Upper lobe of right lung (tissue), 1 donor: ENCODE results near the gene TRIM49. TPM values are rescaled to one million over a fixed set of nuclear protein-coding genes. Genes with fewer than 3 reads are reported as not detected.
"Not testable (repeated sequence)": the region's sequence is repeated elsewhere in the genome, so short reads cannot be mapped to it uniquely, and the experiment has no call there.

ENCODE experiments used
- ATAC-seq: fragments of 200-7000 bp; cut with Tn5 transposase; one replicate; pipeline ENCODE4 v1.9.1; 2020; ENCODE audit warnings: mild to moderate bottlenecking, moderate library complexity
- DNase-seq: peaks from one replicate; pipeline ENCODE4 v3.0.0-alpha.2; 2020
- H3K27ac ChIP-seq: fragments of 200-600 bp; one replicate; pipeline ENCODE4 v1.8.0; 2022
- H3K27me3 ChIP-seq: fragments of 200-600 bp; one replicate; pipeline ENCODE4 v1.8.0; 2022; ENCODE audit warnings: mild to moderate bottlenecking
- H3K36me3 ChIP-seq: fragments of 200-600 bp; one replicate; pipeline ENCODE4 v1.8.0; 2022
- H3K4me1 ChIP-seq: fragments of 200-600 bp; one replicate; pipeline ENCODE4 v1.8.0; 2022
- H3K4me3 ChIP-seq: fragments of 200-600 bp; one replicate; pipeline ENCODE4 v1.8.0; 2022; ENCODE audit warnings: mild to moderate bottlenecking
- H3K9me3 ChIP-seq: fragments of 200-600 bp; one replicate; pipeline ENCODE4 v1.8.0; 2022
- intact Hi-C: fragments of 100-400 bp; cut with DNase I; formaldehyde crosslinking; loops from one replicate; pipeline ENCODE4 v1.11.0; 2022
- long read RNA-seq: library from polyadenylated mRNA; unstranded; transcript quantifications from one replicate; pipeline ENCODE4 v2.0.0, GENCODE V29; 2021
- total RNA-seq: library from RNA; stranded (reverse); fragmentation: NEBNext Ultra II Directional; extraction: Animal tissue kit (Norgen Biotek cat#: 25700); gene quantifications from one replicate; pipeline ENCODE4 v1.2.1, GENCODE V29; 2021
- donor health status: DM: no; HTN: yes; CAD: no; lungs with severe emphysema.

Gene TRIM49, protein sequence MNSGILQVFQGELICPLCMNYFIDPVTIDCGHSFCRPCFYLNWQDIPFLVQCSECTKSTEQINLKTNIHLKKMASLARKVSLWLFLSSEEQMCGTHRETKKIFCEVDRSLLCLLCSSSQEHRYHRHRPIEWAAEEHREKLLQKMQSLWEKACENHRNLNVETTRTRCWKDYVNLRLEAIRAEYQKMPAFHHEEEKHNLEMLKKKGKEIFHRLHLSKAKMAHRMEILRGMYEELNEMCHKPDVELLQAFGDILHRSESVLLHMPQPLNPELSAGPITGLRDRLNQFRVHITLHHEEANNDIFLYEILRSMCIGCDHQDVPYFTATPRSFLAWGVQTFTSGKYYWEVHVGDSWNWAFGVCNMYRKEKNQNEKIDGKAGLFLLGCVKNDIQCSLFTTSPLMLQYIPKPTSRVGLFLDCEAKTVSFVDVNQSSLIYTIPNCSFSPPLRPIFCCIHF
- not detected for total RNA-seq
- long read RNA-seq = 0 reads

DNA sequence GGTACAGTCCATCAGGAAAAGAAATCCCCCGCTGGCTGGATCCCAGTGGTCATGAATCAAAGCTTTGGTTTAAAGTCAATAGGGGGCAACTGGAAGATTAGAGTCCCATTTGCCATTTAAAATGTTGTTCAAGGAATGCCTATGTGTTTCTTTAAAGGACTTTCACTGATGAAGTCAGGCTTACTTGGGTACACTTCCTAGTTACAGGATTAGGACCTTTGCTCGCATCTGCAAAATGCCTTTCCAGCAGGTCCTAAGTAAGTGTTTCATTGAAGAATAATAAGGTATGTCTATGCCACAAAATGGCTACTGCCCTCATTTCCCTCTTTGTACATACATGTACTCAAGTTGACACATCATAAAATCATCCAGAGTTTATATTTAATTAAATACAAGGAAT is at the start of gene TRIM49:
TSS of gene TRIM49 (minus strand) at position 101 of the 400 bp plus-strand sequence. CDS start 4,106 bp downstream, outside the sequence.
- intact Hi-C loops, H3K9me3 ChIP-seq, ATAC-seq, H3K27me3 ChIP-seq, DNase-seq, H3K4me1 ChIP-seq, H3K27ac ChIP-seq, H3K4me3 ChIP-seq, H3K36me3 ChIP-seq: not testable (repeated sequence)

DNA sequence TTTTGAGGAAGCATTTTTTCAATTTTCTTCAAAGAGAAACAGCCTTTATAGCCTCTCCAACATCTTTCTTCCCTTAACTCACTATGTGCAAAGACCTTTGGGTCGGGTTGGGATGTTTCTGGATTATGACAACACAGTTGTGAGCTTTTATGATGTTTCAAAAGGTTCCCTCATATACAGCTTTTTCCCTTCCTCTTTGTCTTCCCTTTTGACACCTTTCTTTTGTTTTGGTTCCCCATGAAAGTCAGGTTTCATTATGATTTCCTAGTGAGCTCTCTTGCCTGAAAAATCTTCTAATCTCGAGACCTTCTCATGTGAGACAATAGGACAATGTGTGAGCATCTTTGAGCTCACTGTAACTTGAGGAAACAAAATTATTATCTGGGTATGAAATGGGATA is 18.3 kb upstream of the TRIM49 start:
- H3K4me1 ChIP-seq, ATAC-seq, DNase-seq, H3K4me3 ChIP-seq, H3K27me3 ChIP-seq, intact Hi-C loops, H3K36me3 ChIP-seq, H3K9me3 ChIP-seq, H3K27ac ChIP-seq: not testable (repeated sequence)

DNA sequence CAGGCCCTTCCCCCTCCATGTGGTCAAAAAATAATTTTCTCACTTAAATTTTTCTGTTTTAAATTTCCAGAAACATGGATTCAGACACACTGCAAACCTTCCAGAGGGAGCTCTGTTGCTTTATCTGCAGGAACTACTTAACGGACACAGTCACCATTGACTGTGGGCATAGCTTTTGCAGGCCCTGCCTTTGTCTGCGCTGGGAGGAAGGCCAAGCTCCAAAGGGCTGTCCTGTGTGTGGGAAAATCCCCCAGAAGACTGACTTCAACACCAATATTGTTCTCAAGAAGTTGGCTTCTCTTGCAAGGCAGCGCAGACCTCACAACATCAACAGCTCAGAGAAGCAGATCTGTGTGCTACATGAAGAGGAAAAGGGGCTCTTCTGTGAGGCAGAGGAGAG is 11.6 kb upstream of the TRIM49 start:
- DNase-seq, H3K4me1 ChIP-seq, H3K4me3 ChIP-seq, H3K27me3 ChIP-seq, H3K36me3 ChIP-seq, intact Hi-C loops, H3K27ac ChIP-seq, ATAC-seq, H3K9me3 ChIP-seq: not testable (repeated sequence)

DNA sequence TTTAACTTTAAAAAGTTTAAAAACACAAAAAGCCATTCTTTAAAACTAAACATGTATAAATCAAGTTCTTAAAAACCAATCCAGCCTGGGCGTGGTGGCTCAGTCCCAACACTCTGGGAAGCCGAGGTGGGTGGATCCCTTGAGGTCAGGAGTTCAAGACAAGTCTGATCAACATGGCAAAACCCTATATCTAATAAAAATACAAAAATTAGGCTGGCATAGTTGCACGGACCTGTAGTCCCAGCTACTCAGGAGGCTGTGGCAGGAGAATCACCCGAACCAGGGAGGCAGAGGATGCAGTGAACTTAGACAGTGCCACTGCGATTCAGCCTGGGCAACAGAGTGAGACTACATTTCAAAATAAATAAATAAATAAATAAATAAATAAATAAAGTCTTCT is 5.2 kb upstream of the TRIM49 start:
- H3K27ac ChIP-seq, H3K9me3 ChIP-seq, DNase-seq, H3K27me3 ChIP-seq, H3K36me3 ChIP-seq, intact Hi-C loops, ATAC-seq, H3K4me1 ChIP-seq, H3K4me3 ChIP-seq: not testable (repeated sequence)

DNA sequence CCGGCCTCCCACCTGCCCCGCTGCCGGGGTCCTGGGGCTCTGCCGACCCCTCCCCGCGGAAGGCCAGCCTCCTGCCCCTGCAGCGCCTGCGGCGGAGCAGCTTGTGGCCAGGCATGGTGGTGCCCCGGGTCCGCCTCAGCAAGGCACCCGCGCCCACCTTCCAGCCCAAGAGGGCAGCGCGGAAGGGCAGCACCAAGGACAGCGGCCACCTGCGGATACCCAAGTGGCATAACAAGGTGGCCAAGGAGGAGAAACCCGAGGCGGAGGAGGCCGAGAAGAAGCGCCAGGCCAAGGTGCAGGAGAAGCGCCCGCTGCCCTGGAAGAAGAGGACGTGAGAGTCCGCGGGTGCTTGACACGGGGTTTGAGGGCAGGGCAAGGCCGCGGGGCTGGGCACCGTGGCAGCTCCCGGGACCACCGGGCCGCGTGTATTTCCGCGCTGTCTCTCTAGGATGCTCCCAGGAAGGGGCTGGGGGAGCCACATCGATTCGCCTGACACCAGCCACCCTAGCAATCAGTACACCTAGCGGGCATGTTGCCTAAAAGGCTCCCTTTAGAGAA is 20.8 kb downstream of the TRIM49 start:
- peak; percentile 56 for DNase-seq
- intact Hi-C loops, H3K4me1 ChIP-seq, ATAC-seq, H3K36me3 ChIP-seq, H3K27me3 ChIP-seq, H3K27ac ChIP-seq, H3K9me3 ChIP-seq, H3K4me3 ChIP-seq: not testable (repeated sequence)

DNA sequence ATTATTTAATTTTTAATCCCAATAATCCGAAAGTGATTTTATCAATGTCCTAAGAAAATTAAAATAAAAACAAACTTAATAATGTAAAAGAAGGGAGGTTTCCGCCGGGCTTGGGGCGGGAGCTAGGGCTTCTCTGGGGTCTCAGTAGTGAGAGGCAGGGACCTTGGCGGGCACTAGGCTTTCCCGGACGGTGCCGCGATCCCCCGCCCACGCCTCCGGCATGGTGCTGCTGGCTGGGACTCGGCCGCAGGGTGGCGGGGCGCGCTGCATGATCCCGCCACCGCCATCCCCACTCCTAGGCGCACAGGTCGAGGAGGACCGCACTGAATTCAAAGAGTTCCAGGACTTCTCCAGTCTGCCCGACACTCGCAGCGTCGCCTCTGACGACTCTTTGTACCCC is 22.6 kb downstream of the TRIM49 start:
- H3K4me3 ChIP-seq, ATAC-seq, H3K27me3 ChIP-seq, DNase-seq, H3K4me1 ChIP-seq, H3K9me3 ChIP-seq, intact Hi-C loops, H3K36me3 ChIP-seq, H3K27ac ChIP-seq: not testable (repeated sequence)

DNA sequence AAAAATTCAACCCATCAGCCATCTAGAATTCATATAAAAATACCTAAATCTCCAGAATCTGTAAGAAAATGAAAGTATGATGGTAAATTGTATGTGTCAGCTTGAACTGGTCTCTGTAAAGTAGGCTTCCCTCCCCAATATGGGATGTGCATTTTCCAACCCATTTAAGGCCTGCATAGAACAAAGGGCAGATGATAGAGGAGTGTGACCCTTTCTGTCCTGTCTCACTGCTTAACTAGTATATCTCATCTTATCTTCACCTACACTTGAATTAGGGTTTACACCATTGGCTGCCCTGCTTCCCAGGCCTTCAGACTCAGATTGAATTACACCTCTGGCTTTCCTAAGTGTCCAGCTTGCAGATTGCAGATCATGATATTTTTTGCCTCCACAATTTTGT is 57.6 kb downstream of the TRIM49 start:
- intact Hi-C loops, H3K9me3 ChIP-seq, ATAC-seq: not testable (repeated sequence)

More for the DNA sequence above, 57.6 kb downstream of the TRIM49 start:
- not testable (repeated sequence) for H3K36me3 ChIP-seq, DNase-seq, H3K27me3 ChIP-seq, H3K4me1 ChIP-seq, H3K27ac ChIP-seq, H3K4me3 ChIP-seq

Other genes with a start within 250 kb of the TRIM49 start
- gene TRIM77, start 98.3 kb downstream of the TRIM49 start, total RNA-seq = not detected
- not detected for gene TRIM64B, start 69.9 kb upstream of the TRIM49 start, total RNA-seq
- not detected for gene TRIM49D1, start 113.7 kb upstream of the TRIM49 start, total RNA-seq
- not detected for gene TRIM49D2, start 115.5 kb upstream of the TRIM49 start, total RNA-seq
- gene TRIM64, start 157.5 kb upstream of the TRIM49 start, total RNA-seq = not detected
- not detected for gene TRIM49C, start 222.5 kb upstream of the TRIM49 start, total RNA-seq